ENCODE data around the gene RFC5. TPM values are rescaled to one million over a fixed set of nuclear protein-coding genes. Genes with fewer than 3 reads are reported as not detected.

RFC5 gene
- total and polyA plus RNA-seq, 10 of the 15 experiments (the other 5 are each of a cell fraction or from before 2014, with no cell fraction given): 30.9 to 73.3 (median 53.5) TPM

- ChIA-PET POLR2A (no interaction called here), SMC1A (ENCODE audit: uncharacterized antibody, unreplicated experiment) (interaction anchor here (1.4 kb wide), 1 partner anchor 10 kb away, joined by 5 read pairs; no protein-coding TSS in a partner anchor), RAD21 (ENCODE audit: unreplicated experiment) (no interaction called here), CTCF (no interaction called here)
- no peak for FAIRE-seq
- Histone ChIP-seq H2AFZ (ENCODE audit: control insufficient read depth, low read depth, low read length) (no peak overlapping the region), H3K4me1 (ENCODE audit: control insufficient read depth, insufficient read depth, low read length) (0 out of 2 replicates have a peak, but pooled peaks cover 1% of the 10 kb centered on the region), H3K27me3 (replicated peaks in 1 of 2; ENCODE audit: control insufficient read depth in 2 of 2, insufficient read depth in 2 of 2, low read length in 1 of 2) (no peaks in the 10 kb centered on the region), H3K27ac (ENCODE audit: control insufficient read depth, insufficient read depth) (no peak overlapping the region), H3K36me3 (ENCODE audit: control insufficient read depth in 2 of 2, insufficient read depth in 2 of 2, low read length in 1 of 2) (peaks cover 23 to 26% of the 10 kb centered on the region in 2 experiments), H3K4me3 (no peak overlapping the region), H3K4me2 (ENCODE audit: control insufficient read depth, insufficient read depth) (no peak overlapping the region), H3K9ac (ENCODE audit: control insufficient read depth, insufficient read depth, low read length) (no peak overlapping the region), H3K9me3 (replicated peaks; ENCODE audit: control insufficient read depth, insufficient read depth, low read length) (no peaks in the 10 kb centered on the region), H3K79me2 (ENCODE audit: control insufficient read depth, insufficient read depth, low read length) (peaks cover 6% of the 10 kb centered on the region), H4K20me1 (ENCODE audit: control insufficient read depth, insufficient read depth) (no peaks in the 10 kb centered on the region)
- ATAC-seq: peak; percentile 75
- no peak for TF ChIP-seq MEF2A (IDR thresholded peaks at IDR 0.05; ENCODE audit: insufficient read depth, low read depth, low read length)
- TF ChIP-seq POLR2AphosphoS2 (IDR thresholded peaks at IDR 0.05; ENCODE audit: low read depth, low read length): no peak
- TF ChIP-seq, protein P1, sequence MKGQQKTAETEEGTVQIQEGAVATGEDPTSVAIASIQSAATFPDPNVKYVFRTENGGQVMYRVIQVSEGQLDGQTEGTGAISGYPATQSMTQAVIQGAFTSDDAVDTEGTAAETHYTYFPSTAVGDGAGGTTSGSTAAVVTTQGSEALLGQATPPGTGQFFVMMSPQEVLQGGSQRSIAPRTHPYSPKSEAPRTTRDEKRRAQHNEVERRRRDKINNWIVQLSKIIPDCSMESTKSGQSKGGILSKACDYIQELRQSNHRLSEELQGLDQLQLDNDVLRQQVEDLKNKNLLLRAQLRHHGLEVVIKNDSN (IDR thresholded peaks at IDR 0.05; ENCODE audit: borderline replicate concordance, extremely low read length, insufficient read depth, low read depth, low read length): no peak
- no peak for TF ChIP-seq RCOR1 (conservative IDR thresholded peaks at IDR 0.05; ENCODE audit: low read depth, low read length)
- TF ChIP-seq CUX1 (IDR thresholded peaks at IDR 0.05; ENCODE audit: insufficient replicate concordance, low read depth, low read length): no peak
- TF ChIP-seq CHD1 (IDR thresholded peaks at IDR 0.05; ENCODE audit: low read depth, low read length): no peak
- TF ChIP-seq POU2F2 (IDR thresholded peaks at IDR 0.05; ENCODE audit: borderline replicate concordance, low read depth, low read length): no peak
- TF ChIP-seq RELB (IDR thresholded peaks at IDR 0.05; ENCODE audit: low read depth): no peak
- no peak for TF ChIP-seq NBN (IDR thresholded peaks at IDR 0.05)
- no peak for TF ChIP-seq KLF5 (IDR thresholded peaks at IDR 0.05; ENCODE audit: partially characterized antibody)
- no peak for TF ChIP-seq IKZF2 (IDR thresholded peaks at IDR 0.05)
- TF ChIP-seq EGR1 (IDR thresholded peaks at IDR 0.05; ENCODE audit: borderline replicate concordance in 1 of 2, low read depth in 2 of 2, low read length in 2 of 2): no peak
- TF ChIP-seq ZNF622 (IDR thresholded peaks at IDR 0.05): no peak
- TF ChIP-seq STAT3 (IDR thresholded peaks at IDR 0.05; ENCODE audit: low read depth, low read length): no peak
- TF ChIP-seq FOXK2 (IDR thresholded peaks at IDR 0.05): no peak
- TF ChIP-seq, protein P2, sequence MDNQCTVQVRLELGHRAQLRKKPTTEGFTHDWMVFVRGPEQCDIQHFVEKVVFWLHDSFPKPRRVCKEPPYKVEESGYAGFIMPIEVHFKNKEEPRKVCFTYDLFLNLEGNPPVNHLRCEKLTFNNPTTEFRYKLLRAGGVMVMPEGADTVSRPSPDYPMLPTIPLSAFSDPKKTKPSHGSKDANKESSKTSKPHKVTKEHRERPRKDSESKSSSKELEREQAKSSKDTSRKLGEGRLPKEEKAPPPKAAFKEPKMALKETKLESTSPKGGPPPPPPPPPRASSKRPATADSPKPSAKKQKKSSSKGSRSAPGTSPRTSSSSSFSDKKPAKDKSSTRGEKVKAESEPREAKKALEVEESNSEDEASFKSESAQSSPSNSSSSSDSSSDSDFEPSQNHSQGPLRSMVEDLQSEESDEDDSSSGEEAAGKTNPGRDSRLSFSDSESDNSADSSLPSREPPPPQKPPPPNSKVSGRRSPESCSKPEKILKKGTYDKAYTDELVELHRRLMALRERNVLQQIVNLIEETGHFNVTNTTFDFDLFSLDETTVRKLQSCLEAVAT (IDR thresholded peaks at IDR 0.05): no peak
- TF ChIP-seq YY1 (IDR thresholded peaks at IDR 0.05; ENCODE audit: low read depth, low read length): no peak
- intact Hi-C loops (cut with micrococcal nuclease; ENCODE audit: unreplicated experiment): no loop called here
- 75% methylated on average over 3 of the region's 3 CpGs for WGBS (ENCODE audit: insufficient coverage, insufficient replicate concordance, low lambda C conversion rate, missing lambda C conversion rate)
- in situ Hi-C loops (cut with MboI): no loop called here
- no peak for DNase-seq (ENCODE audit: low read depth, low spot score)
- BruUV-seq (replicated peaks): no TSS peak
Observed at GRCh38 chr12:118022728-118023109, 6.2 kb downstream of the RFC5 start.

Measured in GM12878 (cell line).